Panc1 (cell line): ENCODE data around the gene SPATA17. TPM values are rescaled to one million over a fixed set of nuclear protein-coding genes. Genes with fewer than 3 reads are reported as not detected.

Experiments
- ATAC-seq: fragments of 200-7000 bp; cut with Tn5 transposase; 2 replicates; pipeline ENCODE4 v1.9.1; 2020; ENCODE audit warnings: mild to moderate bottlenecking, moderate library complexity
- BruUV-seq: library from RNA; stranded (reverse); fragments of 400-500 nt; replicated peaks from 2 replicates; lab custom pipeline; 2021; lab: Mats Ljungman, UMichigan
- CTCF ChIA-PET: fragments of 300-600 bp; sonication (Branson Sonifier 250); formaldehyde crosslinking; loops from one replicate; lab custom pipeline; 2022; ENCODE audit warnings: antibody characterized with exemption; lab: Charles Lee
- POLR2A ChIA-PET: fragments of 300-600 bp; sonication (Branson Sonifier 250); formaldehyde crosslinking; loops from one replicate; lab custom pipeline; 2022; ENCODE audit warnings: antibody characterized with exemption; lab: Charles Lee
- DNase-seq: peaks from one replicate; pipeline ENCODE4 v3.0.0-alpha.2; 2010; ENCODE audit warnings: low read depth, low spot score
- H3K27ac ChIP-seq: 2 replicates; pipeline ENCODE4 v1.5.1; 2011; ENCODE audit warnings: mild to moderate bottlenecking, low read length, inconsistent platforms
- H3K27me3 ChIP-seq: fragments of 200-500 bp; sonication (Bioruptor generic); 2 replicates; pipeline ENCODE4 v1.6.0; 2014; ENCODE audit warnings: low read length, inconsistent platforms; ENCODE audit not compliant: control insufficient read depth, insufficient read depth
- H3K36me3 ChIP-seq: fragments of 200-500 bp; sonication (Bioruptor generic); 2 replicates; pipeline ENCODE4 v1.5.1; 2014; ENCODE audit warnings: inconsistent platforms, mild to moderate bottlenecking, low read length, moderate library complexity; ENCODE audit not compliant: control insufficient read depth, insufficient read depth
- H3K4me1 ChIP-seq: 2 replicates; pipeline ENCODE4 v1.5.1; 2011; ENCODE audit warnings: inconsistent platforms, mild to moderate bottlenecking, low read length, moderate library complexity; ENCODE audit not compliant: control insufficient read depth, insufficient read depth
- H3K4me3 ChIP-seq, 2 experiments: 2 replicates each; pipeline ENCODE4 v1.5.1; 2011 to 2012; ENCODE audit warnings: low read depth in 2 of 2, low read length in 2 of 2, mild to moderate bottlenecking in 2 of 2, inconsistent platforms in 1 of 2, moderate library complexity in 1 of 2
- H3K9me3 ChIP-seq: fragments of 200-500 bp; sonication (Bioruptor generic); 2 replicates; pipeline ENCODE4 v1.5.1; 2014; ENCODE audit warnings: low read depth, mild to moderate bottlenecking, inconsistent platforms, low read length, moderate library complexity; ENCODE audit not compliant: control insufficient read depth, insufficient read depth
- POLR2AphosphoS5 ChIP-seq: IDR thresholded peaks from 2 replicates; pipeline ENCODE4 v1.6.1; 2012; ENCODE audit warnings: mild to moderate bottlenecking, low read depth, low read length, moderate library complexity
- SIN3A ChIP-seq: IDR thresholded peaks from 2 replicates; pipeline ENCODE4 v1.6.1; 2012; ENCODE audit warnings: low read depth, mild to moderate bottlenecking, low read length, moderate library complexity, borderline replicate concordance; ENCODE audit not compliant: insufficient read depth
- TCF7L2 ChIP-seq: IDR thresholded peaks from 2 replicates; pipeline ENCODE4 v1.6.1; 2011; ENCODE audit warnings: mild to moderate bottlenecking, low read depth, low read length, inconsistent platforms
- in situ Hi-C: cut with HindIII; loops from 2 replicates; pipeline ENCODE4 v1.10.0; 2016; ENCODE audit warnings: low sequenced_read_pairs, low pct_unique_long_range_greater_than_20kb
- intact Hi-C: fragments of 100-400 bp; cut with micrococcal nuclease; formaldehyde crosslinking; loops from one replicate; pipeline ENCODE4 v1.10.0; 2022; ENCODE audit not compliant: unreplicated experiment
- total RNA-seq: library from RNA; stranded (reverse); gene quantifications from one replicate; pipeline ENCODE4 v1.2.1, GENCODE V29; 2021; ENCODE audit not compliant: unreplicated experiment
- TF ChIP-seq, protein P1 (sequence below): fragments of 450-650 bp; IDR thresholded peaks from 2 replicates; pipeline ENCODE4 v1.5.1; 2017; ENCODE audit warnings: mild to moderate bottlenecking
- TF ChIP-seq, protein P2 (sequence below), 2 experiments: IDR thresholded peaks; 2 replicates each; pipeline ENCODE4 v1.6.1; 2011 to 2012; ENCODE audit warnings: low read depth in 2 of 2, control low read depth in 1 of 2, low read length in 1 of 2, mild to moderate bottlenecking in 1 of 2, moderate library complexity in 1 of 2; ENCODE audit not compliant: insufficient read depth in 1 of 2

The SPATA17 gene
- total RNA-seq, 1 experiment from 2014 or later, result 0.51 TPM

DNA sequence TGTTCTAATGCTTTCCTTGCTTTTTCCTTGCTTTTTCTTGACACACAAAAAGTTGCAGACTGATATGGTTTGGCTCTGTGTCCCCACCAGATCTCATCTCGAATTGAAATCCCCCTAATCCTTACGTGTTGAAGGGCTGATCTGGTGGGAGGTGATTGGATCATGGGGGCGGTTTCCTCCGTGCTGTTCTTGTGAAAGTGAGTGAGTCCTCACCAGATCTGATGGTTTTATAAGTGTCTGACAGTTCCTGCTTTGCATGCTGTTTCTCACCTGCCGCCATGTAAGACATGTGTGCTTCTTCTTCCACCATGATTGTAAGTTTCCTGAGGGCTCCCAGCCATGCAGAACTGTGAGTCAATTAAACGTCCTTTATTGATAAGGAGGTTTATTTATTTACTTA, 11.3 kb downstream of the SPATA17 start:
- Histone ChIP-seq H3K9me3 (no peaks in the 10 kb centered on the region), H3K27me3 (no peaks in the 10 kb centered on the region; the same call in 1 of the 2 replicates), H3K4me1 (no peaks in the 10 kb centered on the region), H3K36me3 (no peaks in the 10 kb centered on the region), H3K4me3 (no peak overlapping the region), H3K27ac (no peak overlapping the region)
- ATAC-seq (no peak), DNase-seq (no peak)
- TF ChIP-seq, protein P1, sequence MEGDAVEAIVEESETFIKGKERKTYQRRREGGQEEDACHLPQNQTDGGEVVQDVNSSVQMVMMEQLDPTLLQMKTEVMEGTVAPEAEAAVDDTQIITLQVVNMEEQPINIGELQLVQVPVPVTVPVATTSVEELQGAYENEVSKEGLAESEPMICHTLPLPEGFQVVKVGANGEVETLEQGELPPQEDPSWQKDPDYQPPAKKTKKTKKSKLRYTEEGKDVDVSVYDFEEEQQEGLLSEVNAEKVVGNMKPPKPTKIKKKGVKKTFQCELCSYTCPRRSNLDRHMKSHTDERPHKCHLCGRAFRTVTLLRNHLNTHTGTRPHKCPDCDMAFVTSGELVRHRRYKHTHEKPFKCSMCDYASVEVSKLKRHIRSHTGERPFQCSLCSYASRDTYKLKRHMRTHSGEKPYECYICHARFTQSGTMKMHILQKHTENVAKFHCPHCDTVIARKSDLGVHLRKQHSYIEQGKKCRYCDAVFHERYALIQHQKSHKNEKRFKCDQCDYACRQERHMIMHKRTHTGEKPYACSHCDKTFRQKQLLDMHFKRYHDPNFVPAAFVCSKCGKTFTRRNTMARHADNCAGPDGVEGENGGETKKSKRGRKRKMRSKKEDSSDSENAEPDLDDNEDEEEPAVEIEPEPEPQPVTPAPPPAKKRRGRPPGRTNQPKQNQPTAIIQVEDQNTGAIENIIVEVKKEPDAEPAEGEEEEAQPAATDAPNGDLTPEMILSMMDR, result no peak
- no peak for TF ChIP-seq TCF7L2
- TF ChIP-seq, protein P2, sequence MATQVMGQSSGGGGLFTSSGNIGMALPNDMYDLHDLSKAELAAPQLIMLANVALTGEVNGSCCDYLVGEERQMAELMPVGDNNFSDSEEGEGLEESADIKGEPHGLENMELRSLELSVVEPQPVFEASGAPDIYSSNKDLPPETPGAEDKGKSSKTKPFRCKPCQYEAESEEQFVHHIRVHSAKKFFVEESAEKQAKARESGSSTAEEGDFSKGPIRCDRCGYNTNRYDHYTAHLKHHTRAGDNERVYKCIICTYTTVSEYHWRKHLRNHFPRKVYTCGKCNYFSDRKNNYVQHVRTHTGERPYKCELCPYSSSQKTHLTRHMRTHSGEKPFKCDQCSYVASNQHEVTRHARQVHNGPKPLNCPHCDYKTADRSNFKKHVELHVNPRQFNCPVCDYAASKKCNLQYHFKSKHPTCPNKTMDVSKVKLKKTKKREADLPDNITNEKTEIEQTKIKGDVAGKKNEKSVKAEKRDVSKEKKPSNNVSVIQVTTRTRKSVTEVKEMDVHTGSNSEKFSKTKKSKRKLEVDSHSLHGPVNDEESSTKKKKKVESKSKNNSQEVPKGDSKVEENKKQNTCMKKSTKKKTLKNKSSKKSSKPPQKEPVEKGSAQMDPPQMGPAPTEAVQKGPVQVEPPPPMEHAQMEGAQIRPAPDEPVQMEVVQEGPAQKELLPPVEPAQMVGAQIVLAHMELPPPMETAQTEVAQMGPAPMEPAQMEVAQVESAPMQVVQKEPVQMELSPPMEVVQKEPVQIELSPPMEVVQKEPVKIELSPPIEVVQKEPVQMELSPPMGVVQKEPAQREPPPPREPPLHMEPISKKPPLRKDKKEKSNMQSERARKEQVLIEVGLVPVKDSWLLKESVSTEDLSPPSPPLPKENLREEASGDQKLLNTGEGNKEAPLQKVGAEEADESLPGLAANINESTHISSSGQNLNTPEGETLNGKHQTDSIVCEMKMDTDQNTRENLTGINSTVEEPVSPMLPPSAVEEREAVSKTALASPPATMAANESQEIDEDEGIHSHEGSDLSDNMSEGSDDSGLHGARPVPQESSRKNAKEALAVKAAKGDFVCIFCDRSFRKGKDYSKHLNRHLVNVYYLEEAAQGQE (IDR thresholded peaks at IDR 0.05; ENCODE audit: insufficient read depth in 1 of 2, low read depth in 2 of 2, low read length in 1 of 2), result no peak
- TF ChIP-seq SIN3A, result no peak
- TF ChIP-seq POLR2AphosphoS5, result no peak
- BruUV-seq, result no TSS peak
- CTCF ChIA-PET, result no interaction called here
- intact Hi-C loops, result no loop called here
- POLR2A ChIA-PET, result no interaction called here
- in situ Hi-C loops, result no loop called here

DNA sequence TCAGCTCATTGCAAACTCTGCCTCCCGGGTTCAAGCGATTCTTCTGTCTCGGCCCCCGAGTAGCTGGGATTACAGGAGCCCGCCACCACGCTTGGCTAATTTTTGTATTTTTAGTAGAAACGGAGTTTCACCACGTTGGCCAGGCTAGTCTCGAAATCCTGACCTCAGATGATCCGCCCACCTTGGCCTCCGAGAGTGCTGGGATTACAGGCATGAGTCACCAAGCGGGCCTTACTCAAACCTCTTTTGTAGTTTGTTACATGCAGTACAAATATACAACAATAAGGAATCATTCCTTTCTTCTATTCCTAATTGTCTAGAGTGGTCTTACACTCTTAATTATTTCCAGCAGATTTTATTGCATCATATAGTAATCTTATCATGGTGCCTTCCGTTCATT, 16.6 kb downstream of the SPATA17 start:
- no peaks in the 10 kb centered on the region for H3K4me1 ChIP-seq
- no peak overlapping the region for H3K4me3 ChIP-seq
- ATAC-seq (no peak), DNase-seq (no peak)
- intact Hi-C loops (no loop called here), in situ Hi-C loops (no loop called here)
- ChIA-PET POLR2A (no interaction called here), CTCF (no interaction called here)
- no peaks in the 10 kb centered on the region for H3K36me3 ChIP-seq
- no TSS peak for BruUV-seq
- H3K9me3 ChIP-seq, result no peaks in the 10 kb centered on the region
- H3K27ac ChIP-seq, result no peak overlapping the region
- no peaks in the 10 kb centered on the region for H3K27me3 ChIP-seq
- TF ChIP-seq POLR2AphosphoS5, result no peak
- TF ChIP-seq, protein P2 (IDR thresholded peaks at IDR 0.05; ENCODE audit: insufficient read depth in 1 of 2, low read depth in 2 of 2, low read length in 1 of 2), result no peak
- TF ChIP-seq TCF7L2, result no peak
- TF ChIP-seq, protein P1, result no peak
- TF ChIP-seq SIN3A, result no peak
